ENCODE measurements around the gene DAP. TPM values are rescaled to one million over a fixed set of nuclear protein-coding genes. Genes with fewer than 3 reads are reported as not detected.

The DAP gene
- total RNA-seq, 1 experiment from 2014 or later = 138 TPM

- no peaks in the 10 kb centered on the region for H3K36me3 Mint-ChIP-seq (ENCODE audit: insufficient read depth, unreplicated experiment)
- DNase-seq = no peak
- peaks cover 20% of the 10 kb centered on the region for H3K27me3 Mint-ChIP-seq (ENCODE audit: unreplicated experiment)
- BruUV-seq (replicated peaks) = no TSS peak
- intact Hi-C loops (cut with micrococcal nuclease; ENCODE audit: unreplicated experiment) = no loop called here
- H3K27ac Mint-ChIP-seq (ENCODE audit: unreplicated experiment) = no peak overlapping the region
- CTCF ChIA-PET = interaction anchor here (3.7 kb wide), 1 partner anchor 177 kb away, joined by 75 read pairs; no protein-coding TSS in a partner anchor
- H3K4me1 Mint-ChIP-seq (ENCODE audit: low read depth, unreplicated experiment) = peaks cover 11% of the 10 kb centered on the region
- H3K4me3 Mint-ChIP-seq (ENCODE audit: low read depth, unreplicated experiment) = no peak overlapping the region
- no peak for TF ChIP-seq CTCF (IDR thresholded peaks at IDR 0.05; ENCODE audit: unreplicated experiment)
- no peaks in the 10 kb centered on the region for H3K9me3 Mint-ChIP-seq (ENCODE audit: low read depth, unreplicated experiment)
Observed at GRCh38 chr5:10630126-10630525, 130.9 kb downstream of the DAP start.

GRCh38 chr5:10629682-10630081, 131.4 kb downstream of the DAP start:
- Mint-ChIP-seq H3K36me3 (ENCODE audit: insufficient read depth, unreplicated experiment) (no peaks in the 10 kb centered on the region), H3K4me3 (ENCODE audit: low read depth, unreplicated experiment) (no peak overlapping the region), H3K4me1 (ENCODE audit: low read depth, unreplicated experiment) (peaks cover 12% of the 10 kb centered on the region), H3K9me3 (ENCODE audit: low read depth, unreplicated experiment) (no peaks in the 10 kb centered on the region), H3K27me3 (ENCODE audit: unreplicated experiment) (peaks cover 20% of the 10 kb centered on the region), H3K27ac (ENCODE audit: unreplicated experiment) (no peak overlapping the region)
- DNase-seq = no peak
- intact Hi-C loops (cut with micrococcal nuclease; ENCODE audit: unreplicated experiment) = loop anchor here (10.0 kb wide), 1 partner anchor 65 kb away; the partner anchor contains the start of gene ANKRD33B
- no peak for TF ChIP-seq CTCF (IDR thresholded peaks at IDR 0.05; ENCODE audit: unreplicated experiment)
- CTCF ChIA-PET = interaction anchor here (3.7 kb wide), 1 partner anchor 177 kb away, joined by 75 read pairs; no protein-coding TSS in a partner anchor
- BruUV-seq (replicated peaks) = no TSS peak

Other genes with a start within 250 kb of the DAP start
- 2.9 and 3.6 TPM in 2 replicates for gene ANKRD33B, start 197.2 kb downstream of the DAP start, total RNA-seq (2022)

Data from Calu3 (cell line).